Measurements from ENCODE around the gene ADGRG3. TPM values are rescaled to one million over a fixed set of nuclear protein-coding genes. Genes with fewer than 3 reads are reported as not detected.

ADGRG3 gene, protein sequence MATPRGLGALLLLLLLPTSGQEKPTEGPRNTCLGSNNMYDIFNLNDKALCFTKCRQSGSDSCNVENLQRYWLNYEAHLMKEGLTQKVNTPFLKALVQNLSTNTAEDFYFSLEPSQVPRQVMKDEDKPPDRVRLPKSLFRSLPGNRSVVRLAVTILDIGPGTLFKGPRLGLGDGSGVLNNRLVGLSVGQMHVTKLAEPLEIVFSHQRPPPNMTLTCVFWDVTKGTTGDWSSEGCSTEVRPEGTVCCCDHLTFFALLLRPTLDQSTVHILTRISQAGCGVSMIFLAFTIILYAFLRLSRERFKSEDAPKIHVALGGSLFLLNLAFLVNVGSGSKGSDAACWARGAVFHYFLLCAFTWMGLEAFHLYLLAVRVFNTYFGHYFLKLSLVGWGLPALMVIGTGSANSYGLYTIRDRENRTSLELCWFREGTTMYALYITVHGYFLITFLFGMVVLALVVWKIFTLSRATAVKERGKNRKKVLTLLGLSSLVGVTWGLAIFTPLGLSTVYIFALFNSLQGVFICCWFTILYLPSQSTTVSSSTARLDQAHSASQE
- 2.2 TPM for total RNA-seq

DNA sequence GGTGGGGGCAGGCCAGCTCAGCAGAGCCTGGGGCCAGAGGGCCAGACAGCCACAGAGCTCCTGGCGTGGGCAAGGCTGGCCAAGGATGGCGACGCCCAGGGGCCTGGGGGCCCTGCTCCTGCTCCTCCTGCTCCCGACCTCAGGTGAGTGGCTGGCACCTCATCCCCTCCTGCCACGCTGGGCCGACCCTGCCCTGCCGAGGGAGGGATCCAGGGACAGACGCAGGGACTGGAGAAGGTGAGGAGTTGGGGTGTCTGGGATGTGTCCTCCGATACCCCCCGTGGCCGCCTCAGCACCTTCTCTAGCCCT is at the start of gene ADGRG3:
Gene ADGRG3, plus strand, starts transcription at position 44 of the 309 bp plus-strand sequence. Its CDS starts 42 bp downstream, at position 86.
- no peak for DNase-seq (ENCODE audit: low spot score)

DNA sequence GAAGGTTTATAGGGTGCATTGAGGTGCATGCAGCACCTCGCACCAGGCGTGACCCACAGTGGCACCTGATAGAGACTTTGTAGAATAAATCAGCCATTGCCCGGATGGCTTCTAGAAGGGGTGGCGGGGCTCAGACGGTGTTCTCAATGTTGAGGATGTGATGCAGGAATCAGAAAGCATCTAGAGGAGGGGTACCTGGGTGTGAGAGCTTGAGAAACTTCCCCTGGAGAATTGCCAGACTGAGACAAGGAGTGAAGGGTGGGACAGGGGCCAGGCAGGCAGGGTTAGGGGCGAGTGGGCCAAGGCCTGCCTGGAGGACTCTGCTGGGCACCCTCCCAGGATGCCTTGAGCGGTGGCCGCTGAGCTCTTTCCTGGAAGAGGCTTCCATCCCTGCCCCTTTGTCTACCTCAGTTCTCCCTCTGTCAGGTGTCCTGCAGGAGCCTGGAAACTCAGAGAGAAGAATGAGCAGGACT is 48.9 kb upstream of the ADGRG3 start:
- DNase-seq (ENCODE audit: low spot score): no peak

DNA sequence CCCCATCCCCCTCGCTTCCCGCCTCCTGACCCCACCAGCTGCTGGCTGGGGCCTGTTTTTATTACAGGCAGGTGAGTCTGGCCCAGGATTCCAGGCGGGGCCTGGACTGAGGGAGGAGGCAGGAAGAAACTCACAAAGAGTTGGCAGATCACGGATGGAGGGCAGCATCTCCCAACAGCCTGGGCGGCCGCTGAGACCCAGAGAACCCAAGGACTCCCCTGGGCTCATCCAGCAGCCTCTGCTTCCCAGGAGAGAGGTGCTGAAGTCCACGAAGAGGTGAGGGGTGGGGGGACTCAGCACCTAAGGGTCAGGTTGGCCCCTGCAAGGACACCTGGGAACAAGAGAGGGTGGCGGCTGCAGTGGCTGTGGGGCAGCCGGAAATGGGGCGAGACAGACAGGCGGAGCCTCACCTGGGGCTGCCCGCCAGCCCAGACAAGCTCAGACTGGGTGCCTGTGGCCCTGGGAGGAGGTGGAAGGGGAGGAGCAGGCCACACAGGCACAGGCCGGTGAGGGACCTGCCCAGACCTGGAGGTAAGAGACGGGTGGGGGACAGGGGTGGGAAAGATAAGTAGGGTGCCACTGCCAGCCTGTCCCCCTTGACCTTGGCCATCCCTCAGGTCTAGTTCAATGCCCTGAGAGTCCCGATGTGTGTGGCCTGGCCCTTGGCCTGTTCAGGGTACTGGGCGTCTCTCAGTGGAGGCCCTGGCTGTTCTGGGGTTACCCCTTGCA is 48.3 kb upstream of the ADGRG3 start:
- peak; percentile 89 for DNase-seq (ENCODE audit: low spot score)

DNA sequence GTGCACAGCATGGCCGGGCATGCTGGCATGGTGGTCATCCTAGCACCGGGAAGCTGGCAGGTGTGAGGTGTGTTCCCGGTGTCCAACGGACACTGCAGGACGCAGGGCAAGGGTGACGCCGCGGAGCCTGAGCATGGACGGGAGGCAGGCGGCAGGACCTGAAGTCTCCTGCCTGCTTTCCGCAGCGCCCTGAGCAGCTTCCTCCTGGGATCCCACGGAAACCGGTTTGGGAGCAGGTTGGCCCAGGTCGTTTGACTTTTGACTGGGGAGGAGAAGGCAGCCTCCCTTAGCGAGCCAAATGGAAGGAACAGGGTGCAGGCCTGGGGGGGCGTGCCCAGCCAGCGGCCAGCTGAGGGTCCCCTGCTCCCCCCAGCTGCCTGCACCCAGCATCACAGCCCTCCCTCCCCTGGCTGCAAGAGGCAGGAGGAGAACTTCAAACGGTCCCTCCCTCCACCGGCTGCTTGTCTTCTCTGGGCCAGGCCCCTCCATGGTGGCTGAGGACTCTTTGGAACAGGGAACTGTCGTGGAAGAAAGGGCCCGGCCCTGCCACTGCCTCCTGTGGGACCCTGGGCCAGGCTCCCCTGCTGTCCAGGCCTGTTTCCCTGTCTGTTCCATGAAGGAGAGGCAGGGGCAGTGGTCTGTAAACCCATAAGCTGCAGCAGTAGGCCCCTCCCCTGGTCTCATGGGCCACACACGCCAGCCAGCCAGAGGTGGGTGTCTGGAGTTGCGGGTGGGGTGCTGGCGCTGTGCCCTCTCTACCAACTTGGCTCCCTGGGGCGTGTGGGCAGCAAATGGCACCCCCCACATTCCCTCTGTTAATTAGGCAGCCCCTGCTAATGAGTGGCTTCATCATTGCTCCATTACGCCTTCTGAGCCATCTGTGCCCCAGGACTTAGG is 47.5 kb upstream of the ADGRG3 start:
- peak; percentile 84 for DNase-seq (ENCODE audit: low spot score)

DNA sequence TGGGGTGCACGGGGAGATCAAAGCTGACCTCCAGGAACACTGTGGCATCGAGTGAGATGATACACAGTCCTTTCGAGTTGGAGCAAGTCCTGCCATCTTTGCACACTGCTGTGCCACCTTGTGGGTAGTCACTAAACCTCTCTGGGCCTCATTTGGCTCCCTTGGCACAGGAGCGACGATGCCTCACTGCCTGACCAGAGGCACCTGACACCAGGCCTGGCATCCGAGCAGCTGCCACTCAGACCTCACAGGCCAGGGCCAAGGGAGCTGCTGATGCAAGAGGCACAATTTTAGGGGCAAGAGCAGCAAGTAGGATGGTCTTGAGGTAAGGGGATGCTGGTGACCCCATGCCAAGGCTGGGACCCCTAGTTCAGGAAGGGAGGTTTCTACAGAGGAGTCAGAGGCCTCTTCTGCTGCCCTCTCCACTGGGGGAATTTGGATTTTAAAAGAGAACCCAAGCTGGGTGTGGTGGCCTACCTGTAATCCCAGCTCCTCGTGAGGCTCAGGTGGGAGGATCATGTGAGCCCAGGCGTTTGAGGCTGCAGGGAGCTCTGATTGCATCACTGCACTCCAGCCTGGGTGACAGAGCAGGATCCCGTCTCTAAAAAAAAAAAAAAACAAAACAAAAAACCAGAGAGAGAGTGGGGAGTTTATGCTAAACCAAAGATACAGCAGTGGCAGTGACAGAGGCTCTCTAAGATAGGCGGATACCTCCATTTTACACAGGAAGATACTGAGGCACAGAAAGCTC is 46.4 kb upstream of the ADGRG3 start:
- DNase-seq (ENCODE audit: low spot score): no peak

DNA sequence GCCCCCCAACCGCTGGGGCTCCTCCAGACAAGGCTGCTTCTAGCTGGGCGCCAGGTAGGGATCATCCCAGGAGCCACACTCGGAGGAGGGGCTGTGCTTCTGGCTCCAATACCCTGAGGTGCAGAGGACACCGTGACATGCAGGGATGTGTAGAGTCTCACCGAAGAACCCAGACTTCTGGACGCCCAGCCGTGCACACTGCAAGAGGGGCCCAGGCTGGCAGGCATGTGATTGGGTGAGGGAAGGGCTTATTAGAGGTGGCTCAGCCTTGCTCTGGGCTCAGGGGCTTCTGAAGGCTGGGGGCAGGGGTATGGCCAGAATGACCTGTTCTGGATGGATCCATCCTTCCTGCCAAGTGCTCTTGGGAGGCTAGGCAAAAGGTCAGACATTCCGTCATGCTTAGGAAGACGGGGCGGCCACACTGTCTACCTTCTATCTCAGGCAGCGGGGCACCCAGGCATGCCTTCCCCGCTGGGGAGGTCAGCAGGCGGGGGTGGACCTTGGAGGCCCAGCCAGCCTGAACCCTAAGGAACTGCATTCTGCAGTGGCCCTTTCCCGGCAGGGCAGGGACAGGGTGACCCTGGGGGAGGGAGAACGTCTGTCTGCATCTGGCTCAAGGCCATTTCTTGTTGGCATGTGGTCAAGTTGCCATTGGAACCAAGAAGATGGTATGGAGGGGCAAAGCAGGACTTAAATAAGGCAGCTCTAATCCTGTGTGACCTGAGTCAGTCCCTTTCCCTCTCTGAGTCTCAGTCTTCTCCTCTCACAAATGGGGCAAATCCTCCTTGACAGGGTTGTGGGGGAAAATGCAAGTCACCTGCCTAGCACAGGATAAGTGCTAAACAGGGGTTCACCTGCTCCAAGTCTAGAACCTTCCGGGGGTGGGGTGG is 45.5 kb upstream of the ADGRG3 start:
- no peak for DNase-seq (ENCODE audit: low spot score)

DNA sequence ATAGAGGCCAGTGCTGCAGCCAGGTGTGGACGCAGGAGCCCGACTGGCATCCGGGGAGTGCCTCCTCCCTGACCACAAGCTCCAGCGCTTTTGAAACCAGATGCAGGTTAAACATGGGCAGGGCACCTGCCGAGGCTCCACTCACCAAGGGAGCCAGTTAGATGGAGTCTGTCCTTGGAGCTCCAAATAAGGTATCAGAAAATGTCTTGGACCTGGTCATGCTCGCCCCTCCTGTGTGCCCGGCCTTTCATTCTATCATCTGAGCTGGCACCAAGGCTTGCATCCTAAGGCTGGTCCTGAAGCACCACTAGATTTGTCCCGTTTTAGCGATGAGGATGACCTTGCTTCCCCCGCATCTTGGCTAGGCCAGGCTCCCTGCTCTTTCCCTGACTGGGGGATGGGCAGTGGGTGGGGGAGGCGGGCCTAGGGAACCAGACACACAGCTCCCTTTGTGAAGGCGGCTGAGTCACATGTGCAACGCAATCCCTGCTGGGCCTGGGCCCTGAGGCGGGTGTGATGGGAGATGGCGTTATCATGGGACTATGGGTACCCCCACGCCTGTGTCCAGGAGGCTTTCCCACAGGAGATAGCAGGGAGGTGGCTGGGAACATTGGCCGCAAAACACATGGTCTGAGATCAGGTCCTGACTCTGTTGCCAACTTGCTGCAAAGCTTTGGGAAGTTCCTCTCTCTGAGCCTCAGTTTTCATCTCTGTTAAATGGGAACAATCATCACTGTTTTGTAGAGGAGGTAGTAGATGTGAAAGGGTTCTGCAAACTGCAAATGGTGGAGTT is 44.7 kb upstream of the ADGRG3 start:
- DNase-seq (ENCODE audit: low spot score): peak; percentile 65

DNA sequence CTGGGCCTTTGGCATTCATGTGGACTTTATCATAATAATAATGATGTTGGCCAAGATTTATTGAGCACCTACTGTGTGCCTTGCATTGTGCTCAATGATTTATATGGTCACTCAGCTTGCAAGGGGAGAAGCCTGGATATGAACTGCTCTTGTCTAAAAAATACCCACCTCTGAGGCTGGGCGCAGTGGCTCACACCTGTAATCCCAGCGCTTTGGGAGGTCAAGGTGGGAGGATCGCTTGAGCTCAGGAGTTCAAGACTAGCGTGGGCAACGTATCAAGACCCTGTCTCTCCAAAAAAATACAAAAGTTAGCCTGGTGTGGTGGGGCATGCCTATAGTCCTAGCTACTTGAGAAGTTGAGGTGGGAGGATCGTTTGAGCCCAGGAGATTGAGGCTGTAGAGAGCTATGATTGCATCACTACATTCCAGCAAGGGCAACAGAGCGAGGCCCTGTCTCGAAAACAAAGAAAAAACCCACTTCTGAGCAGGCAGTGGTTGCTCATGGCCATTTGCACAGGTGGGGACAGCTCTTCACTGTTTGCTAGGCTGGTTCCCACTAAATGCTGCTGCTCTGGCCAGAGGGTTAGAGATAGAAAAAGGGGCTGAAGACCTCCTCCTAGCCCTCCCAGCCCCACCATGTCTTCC is 43.9 kb upstream of the ADGRG3 start:
- DNase-seq (ENCODE audit: low spot score): no peak

DNA sequence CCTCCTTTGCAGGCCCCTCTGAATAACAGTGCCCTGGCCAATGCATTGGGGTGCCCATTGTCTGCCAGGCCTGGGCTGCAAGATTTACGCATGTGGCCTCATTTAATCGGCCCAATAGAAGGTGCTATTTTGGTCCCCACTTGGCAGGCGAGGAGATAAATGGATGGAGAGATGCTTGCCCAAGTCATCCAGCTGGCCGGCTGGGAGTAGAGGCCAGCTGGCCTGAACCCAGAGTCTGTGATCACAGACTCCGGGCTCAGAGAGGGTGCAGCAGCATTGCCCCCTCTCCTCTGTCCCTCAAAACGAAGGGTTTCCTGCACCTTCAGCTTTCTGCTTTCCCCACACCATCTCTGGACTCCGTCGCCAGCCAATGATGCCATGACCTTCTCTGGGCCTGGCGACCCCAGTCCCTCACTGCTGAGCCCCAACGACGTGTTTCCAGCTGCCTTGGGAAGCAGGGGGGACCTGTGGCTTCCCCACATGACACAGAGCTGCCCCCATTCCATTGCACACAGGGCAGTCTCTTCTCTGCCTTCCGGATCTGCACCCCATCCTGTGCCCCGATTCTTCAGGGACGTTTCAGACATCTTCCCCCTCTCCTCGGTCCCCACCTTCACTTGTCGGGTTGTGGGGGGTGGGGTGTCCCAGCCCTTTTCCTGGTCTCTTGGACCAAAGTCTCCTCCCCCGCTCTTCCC is 43.2 kb upstream of the ADGRG3 start:
- no peak for DNase-seq (ENCODE audit: low spot score)

DNA sequence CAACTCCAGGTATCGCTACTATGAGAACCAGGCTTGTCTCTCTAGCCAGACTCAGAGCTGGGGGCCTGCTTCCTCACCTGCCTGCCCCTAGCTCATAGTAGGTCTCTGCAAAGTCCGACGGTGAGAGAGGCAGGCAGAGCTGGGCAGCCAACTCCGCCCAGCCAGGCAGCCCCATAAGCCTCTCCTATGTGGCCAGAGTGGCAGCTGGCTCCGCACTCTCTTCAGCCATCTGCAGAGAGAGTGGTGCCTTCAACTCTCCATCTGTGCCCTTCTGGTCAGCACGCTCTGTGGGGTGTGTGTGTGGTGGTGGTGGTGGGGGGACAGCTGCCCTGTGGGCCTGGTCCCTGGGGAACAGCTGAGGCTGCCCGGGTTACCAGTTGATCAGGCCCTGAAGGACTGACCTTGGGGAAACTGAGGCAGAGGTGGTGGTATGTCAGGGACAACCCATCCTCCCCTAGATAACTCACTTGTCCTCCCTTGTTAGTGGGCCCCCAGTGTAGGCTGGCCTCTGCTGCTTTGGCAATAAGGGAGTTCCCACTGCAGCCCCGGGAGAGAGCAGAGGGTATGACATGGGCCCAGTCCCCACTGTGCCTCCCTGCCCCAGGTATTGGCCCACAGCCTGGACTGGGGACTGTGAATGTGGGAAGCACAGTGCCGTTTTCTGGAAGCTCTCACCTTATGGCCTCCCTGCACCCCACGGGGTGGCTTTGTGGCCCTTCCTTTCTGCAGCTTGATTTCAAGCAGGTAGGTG is 41.5 kb upstream of the ADGRG3 start:
- DNase-seq (ENCODE audit: low spot score): no peak

DNA sequence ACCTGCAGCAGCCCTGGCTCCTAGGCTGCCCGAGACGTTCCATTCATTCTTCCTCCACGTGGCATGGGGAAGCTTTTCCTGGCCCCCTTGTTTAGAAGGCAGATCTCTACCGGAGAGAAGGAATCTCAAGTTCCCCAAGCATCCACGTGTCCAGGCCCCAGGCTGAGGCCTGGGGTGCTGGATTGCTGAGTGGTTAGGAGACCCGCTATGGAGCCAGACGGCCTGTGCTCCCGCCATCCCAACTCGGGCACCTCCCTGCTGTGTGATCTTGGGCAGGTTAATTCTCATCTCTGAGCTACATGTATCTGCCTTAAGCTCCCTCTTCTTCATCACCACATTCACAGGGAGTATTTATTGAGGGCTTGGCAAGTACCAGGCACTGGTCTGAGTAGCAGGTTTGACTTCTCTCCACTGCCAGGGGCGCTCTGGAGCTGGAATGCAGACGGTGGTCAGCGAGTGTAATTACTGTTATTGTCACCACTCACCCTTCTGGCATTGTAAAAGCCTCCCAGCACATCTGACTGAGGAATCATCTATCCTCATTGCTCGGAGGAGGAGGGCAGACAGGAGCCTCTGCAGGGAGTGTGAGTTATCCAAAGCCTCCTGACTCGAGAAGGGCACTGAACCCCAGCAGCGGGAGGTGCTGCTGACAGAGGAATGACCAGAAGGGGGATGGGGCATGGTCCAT is 40.8 kb upstream of the ADGRG3 start:
- no peak for DNase-seq (ENCODE audit: low spot score)

DNA sequence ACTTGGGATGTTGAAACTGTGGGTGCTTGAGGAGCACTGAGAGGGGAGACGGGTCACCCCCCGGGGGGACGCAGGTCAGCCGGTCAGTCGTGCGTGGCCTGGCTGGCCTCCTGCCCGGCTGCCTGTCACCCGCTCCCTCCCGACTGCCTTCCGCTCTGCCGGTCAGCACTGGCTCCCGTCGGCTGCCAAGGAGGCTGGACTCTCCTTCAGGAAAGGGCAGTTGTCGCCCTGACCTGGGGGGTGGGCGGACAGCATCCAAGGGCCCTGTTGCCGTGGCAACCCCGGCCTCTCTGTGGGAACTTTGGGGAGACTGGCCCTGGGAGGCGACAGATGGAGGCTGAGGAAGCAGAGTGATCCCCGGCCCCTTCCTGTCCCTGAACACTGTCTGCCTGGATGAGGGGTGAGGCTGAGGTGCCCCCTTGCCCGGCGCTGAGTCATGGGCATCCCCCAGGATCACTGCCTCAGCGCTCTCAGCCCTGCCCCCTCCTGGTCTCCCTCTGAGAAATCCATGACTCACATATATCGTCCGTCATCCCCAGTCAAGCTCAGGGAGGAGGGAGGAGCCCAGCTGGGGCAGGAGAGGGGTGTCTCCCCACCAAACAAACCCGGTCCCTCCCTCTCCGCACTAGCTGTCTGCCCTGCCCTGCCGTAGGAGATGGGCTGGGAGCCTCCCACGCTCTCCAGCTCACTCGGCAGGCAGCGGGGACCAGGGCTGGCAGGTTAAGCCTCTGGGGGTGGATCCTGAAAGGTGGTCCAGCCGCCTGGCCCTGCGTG is 39.9 kb upstream of the ADGRG3 start, which contains the start of gene ADGRG1:
Gene ADGRG1, plus strand, starts transcription at position 623 of the 774 bp plus-strand sequence. CDS start 21,658 bp downstream, outside the sequence.
- DNase-seq (ENCODE audit: low spot score): peak; percentile 82

DNA sequence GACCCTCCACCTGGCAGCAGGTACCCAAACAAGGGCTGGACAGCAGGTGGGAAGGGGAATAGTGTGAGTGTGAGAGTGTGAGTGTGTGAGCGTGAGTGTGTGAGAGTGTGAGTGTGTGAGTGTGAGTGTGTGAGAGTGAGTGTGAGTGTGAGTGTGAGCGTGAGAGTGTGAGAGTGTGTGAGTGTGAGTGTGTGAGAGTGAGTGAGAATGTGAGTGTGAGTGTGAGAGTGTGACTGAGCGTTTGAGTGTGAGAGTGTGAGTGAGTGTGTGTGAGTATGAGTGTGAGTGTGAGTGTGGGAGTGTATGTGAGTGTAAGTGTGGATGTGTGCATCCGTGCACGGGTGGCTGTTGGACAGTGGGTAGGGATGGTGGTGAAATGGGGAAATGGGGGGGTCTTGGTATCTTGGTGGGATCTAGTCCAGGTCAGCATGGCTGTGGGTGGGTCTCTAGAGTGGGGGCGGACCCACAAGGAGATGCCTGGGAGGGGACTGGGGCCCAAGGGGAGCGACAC is 39.3 kb upstream of the ADGRG3 start:
- no peak for DNase-seq (ENCODE audit: low spot score)

DNA sequence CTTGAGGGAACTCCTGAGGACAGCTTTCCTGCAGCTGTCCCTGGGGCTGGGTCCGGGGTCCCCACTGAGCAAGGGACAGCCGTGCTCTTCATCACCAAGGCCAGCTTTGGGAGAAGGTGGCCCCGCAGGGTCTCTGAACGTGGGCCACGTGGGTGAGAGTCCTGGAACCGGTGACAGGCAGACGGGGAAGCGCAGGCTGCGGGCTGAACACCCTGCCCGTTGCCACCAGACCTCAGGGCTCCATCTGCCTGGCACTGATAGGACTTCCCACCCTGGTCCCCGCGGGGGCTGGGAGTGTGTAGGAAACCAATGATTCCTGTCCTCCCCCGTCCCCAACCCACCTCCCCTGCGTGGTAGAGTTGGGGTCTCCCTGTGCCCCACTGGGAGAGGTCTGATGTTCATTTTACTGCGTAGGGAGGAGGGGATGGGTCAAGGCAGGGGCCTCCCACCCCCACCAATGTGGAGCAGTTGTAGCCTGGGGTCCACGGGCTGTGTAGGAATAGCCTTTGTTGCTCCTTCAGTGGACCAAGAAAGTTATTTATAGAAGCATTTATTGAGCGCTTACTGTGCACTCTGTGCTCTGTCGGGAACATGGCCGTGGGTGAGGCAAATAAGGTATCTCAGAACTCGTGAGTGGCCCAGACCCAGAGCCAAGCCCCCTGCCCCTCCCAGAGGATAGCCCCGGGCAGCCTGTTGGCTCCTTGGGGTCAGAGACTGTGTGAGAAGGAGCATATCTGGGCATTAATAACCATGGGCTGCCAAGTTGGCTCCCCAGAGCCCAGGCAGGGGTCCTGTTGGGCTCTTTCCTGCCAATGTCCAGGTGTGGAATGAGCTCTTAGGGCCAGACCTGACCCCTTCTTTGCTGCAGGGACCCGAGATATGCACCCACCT is 38.3 kb upstream of the ADGRG3 start:
- no peak for DNase-seq (ENCODE audit: low spot score)

DNA sequence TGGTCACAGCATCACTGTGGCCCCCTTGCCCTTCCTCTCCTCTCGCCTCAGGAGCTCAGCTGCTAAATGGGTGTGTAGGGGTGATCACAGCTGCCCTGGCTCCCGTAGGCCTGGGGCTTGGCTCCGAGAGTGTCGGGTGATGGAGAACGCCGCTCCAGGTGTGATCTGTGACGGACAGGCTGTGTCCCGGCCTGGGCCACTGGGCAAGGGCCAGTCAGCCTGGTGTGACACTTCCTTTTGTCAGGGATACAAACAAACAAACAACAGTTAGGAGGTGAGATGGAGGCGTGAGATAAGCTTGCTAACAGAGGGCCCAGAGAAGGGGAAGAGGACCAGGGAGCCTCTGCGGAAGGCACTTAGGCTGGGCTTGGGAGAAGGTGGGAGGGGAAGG is 37.7 kb upstream of the ADGRG3 start:
- DNase-seq (ENCODE audit: low spot score): no peak
